ENCODE data around the gene TUBB1.
"Not testable (repeated sequence)": the region's sequence is repeated elsewhere in the genome, so short reads cannot be mapped to it uniquely, and the experiment has no call there.

Gene TUBB1

DNA sequence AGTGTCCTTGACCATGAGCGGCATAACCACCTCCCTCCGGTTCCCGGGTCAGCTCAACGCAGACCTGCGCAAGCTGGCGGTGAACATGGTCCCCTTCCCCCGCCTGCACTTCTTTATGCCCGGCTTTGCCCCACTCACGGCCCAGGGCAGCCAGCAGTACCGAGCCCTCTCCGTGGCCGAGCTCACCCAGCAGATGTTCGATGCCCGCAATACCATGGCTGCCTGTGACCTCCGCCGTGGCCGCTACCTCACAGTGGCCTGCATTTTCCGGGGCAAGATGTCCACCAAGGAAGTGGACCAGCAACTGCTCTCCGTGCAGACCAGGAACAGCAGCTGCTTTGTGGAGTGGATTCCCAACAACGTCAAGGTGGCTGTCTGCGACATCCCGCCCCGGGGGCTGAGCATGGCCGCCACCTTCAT is 4.9 kb downstream of the TUBB1 start:
- no peak for DNase-seq

DNA sequence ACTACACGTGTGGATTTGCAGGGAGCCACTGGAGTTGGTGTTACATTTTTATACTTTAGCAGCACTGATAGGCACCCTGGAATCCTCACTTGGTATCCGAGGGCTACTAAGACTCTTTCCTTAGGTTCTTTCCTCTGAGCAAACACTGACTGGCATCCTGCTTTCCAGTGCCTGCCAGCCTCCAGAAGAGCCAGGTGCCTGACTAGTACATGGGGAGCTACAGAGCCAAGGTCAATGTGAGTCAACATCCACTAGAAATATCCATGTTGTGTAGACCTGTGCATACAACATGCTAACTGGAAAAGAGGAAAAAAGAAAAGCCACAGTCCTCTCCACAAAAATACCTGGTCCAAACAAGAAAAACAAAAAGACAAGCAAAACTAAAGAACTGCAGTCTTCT is 5.9 kb downstream of the TUBB1 start:
- DNase-seq, result no peak

DNA sequence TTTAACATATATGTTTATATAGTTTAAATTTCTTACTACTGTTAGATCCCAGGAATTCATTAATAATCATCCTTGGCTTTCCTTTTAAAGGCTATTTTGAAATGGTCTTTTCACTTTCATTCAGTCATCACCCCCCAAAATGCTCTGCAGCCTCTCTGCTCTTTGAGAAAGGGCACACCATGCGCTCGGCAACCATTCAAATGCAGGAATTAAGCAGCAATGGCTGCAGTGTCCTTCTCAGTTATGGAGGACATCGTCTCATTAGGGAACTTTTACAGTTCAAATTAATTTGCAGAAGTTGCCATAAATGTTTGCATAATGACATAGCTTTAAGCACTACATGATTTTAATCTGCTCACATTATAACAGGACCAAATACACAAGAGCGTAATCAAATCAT is 6.3 kb downstream of the TUBB1 start:
- DNase-seq, result no peak

DNA sequence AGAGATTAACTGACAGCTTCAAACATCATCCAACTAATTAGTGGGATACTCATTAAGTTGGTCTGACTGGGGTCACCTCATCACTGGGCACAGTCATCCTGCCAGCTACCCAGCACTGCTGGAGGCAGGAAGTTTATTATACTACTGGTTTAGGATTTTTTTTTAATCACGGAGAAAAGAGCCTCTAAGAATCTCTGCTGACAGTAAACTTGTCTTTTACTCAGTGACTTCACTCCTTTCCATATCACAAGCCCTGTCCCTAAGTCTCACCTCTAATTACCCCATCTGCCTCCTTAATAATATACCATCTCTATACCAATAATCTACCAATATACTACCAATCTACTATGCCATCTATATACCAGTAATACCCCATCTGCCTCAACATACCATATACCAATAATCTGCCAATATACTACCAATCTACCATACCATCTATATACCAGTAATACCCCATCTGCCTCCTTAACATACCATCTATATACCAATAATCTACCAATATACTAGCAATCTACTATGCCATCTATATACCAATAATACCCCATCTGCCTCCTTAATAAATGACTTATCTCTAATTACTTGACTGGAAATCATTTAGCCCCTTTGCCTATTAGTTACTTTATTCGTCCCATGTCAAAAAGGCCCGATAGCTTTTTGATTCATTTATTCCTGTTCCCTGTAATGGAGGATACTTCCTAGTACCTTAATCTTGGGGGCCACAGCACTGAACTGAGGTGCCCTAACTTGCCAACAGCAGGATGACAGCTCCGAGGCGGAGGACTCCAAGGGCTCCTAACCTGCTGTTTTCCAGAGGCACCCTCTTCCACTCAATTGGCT is 7.9 kb downstream of the TUBB1 start:
- no peak for DNase-seq

DNA sequence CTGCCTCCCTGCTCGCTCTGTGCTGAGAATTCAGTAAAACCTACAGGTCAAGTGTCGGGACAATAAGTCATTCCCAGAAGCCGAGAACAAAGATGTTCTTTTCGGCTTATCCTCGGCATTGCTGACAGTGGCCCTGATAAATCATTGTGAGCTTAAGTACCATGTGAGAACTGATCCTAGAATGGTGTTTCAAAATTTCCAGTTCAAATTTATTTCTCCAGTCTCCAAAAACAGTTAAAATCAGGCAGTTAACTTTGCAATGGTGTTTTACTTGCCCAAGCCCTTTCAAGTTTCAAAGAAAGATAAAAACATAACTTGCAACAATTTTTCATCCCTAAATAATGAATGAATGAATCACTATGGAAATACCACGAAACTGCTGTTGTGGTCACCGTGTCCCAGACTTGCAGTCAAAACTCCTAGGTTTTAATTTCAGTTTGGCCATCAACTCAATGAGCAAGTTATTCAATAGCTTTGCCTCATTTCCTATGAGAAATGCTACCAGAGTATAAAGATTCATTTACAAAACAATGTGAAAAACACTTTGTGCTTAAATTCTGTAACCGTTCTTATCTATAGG is 8.6 kb downstream of the TUBB1 start:
- DNase-seq, result no peak

DNA sequence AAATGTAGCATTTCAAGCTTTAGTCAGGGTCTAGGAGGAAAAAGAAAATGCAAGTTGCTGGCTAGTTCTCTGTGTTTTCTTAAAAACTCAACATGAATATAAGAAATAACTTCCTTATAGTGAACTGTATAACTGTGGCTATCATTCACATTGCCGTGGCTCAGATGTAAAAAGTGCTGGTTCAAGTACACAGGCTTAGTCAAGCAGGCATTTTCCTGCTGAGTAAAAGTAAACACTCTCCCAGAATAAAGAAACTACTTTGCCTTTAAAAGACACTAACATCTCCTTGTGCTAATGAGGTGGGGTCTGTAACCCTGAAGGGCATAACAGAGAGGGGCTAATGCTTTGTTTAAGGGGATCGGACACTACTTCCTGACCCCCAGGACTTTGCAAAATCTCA is 9.6 kb downstream of the TUBB1 start:
- DNase-seq, result no peak

DNA sequence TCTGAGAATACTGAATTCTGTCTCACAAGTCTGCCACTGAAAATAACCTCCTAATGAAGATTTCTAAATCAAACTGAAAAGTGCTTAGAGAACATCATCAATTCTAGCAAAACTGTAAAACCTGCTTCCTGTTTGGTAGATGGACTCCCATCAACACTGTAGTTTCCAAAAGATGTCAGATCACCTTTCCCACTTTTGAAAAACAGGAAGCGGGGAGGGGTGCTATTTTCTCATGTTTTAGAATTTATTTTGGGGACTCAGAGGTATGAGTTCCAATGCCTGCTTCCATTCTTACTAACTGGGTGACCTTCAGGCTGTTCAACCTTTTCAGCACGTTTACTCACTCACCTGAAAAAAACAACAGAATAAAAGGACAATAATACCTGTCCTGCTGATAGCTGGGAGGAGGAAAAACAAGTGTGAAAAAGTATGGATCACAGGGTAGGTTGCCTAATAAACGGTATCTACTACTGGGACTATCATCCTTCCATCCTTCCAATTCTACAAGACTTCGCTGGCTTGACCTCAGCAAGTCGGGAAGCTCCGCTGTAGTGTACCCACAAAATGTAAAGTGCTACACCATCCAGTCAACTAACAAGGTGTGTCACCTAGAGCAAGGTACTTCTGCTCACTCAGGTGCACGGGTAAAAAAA is 11.8 kb downstream of the TUBB1 start:
- no peak for DNase-seq

DNA sequence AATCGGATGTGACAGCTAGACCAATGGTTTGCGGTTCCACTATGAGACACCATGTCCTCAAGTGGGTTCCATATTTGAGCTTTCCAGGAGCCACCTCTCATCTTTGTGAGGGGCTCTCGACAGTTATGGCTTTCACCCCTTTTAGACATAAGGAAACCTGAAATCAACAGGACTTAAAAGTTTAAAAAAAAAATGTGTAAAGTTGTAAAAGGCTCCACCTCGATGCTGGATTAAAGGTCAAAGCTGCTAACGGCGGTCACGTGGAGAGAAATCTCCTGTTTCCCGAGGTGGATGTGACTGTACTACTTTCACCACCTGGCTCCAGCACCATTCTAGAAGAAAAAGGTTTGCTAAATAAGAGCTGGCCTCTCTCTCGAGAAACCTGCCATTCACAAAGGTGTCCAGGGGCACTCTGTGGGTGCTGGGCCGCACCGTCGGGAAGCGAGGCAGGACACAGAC is 12.4 kb downstream of the TUBB1 start:
- no peak for DNase-seq

DNA sequence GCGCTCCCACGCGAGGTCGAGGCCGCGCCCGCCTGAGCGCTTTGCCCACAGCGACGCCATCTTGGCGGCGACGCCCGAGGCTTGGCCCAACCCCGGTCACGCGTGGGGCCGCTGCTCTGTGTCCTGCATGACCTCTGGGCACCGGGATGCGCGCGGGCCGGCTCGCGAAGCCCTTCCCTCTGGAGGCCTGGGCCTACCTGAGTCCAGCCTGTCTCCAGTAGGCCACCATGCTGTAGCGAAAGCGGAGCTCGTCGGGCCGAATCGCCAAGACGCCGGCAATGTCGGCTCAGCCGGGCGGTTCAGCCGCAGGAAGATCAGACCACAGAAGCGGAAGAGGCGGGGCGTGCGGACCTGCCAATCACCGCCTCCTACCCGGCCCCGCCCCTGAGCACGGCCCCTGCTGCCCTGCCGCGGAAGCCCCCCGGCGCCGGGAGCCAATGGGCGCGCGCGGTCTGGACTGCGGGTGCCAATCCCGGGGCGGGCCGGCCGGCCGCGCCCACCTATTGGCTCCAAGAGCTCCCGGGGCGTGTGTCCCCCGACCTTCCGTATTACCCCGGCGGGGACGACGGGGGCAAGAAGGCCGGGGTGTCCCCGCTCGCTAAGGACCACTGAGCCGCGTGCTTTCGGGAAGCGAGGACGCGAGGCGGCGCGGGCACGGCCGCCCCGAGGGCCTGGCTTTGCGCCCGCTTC is 12.9 kb downstream of the TUBB1 start, which contains the start of gene ATP5F1E:
Gene ATP5F1E, minus strand, starts transcription at position 313 of the 690 bp plus-strand sequence. Its CDS starts 84 bp downstream, at position 229.
- DNase-seq, result peak; percentile 88

DNA sequence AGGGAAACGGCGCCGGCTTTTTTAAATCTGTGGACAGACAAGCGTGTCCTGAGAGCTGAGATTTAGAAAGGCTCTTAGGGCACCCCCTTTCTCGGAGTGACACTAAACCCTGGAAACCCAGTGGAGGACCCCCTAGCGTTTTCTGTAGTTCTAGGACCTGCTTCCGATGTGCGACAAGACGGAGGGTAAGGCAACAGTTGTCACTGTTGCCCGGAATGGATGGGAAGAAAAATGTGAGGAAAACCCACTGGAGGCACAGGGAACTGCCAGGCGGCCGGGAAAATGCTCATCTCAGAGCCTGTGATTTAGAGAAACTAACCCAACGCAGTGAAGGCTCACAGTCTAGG is 13.5 kb downstream of the TUBB1 start:
- DNase-seq, result no peak

DNA sequence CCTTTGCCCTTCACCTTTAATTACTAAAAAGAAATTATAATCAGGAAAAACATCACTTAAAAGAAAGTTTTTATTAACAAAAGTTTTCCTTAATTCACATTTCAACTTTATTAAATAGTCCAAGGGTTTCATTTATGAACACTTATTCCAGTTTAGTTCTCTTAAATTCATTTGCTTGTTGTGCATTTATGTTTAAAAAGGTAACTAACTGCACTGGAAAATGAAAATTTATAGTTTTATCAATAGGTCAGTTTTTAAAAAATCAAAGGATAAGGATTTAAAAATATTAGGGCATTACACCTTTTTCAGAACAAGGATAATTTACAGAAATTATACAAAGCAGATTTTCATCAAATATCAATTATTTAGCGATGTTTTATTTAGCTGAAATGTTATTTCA is 13.9 kb downstream of the TUBB1 start:
- DNase-seq, result no peak

DNA sequence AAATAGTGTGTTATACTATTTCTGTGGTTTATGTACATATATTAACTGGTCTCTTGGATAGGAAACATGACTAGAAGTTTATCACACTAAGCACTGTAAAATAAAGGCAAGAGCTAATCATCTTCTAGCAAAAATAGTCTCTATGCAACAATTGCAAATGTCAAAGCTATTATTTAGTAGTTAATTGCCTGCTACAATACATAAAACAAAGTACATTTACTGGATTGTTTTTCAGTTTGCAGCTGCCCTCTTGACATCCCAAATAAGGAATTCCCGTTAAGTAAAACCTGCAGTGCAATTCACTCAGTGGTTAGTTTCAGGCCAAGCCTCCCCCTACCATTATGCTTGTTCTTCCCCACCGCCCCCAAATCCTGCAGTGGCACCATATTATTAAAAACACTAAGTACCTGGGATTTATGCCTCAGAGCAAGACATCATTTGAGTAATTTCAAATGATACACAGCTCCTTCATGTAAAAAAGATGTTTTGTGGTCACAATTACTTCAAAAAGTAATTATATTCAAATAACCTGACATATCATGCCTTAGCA is 14.5 kb downstream of the TUBB1 start:
- DNase-seq, result no peak

DNA sequence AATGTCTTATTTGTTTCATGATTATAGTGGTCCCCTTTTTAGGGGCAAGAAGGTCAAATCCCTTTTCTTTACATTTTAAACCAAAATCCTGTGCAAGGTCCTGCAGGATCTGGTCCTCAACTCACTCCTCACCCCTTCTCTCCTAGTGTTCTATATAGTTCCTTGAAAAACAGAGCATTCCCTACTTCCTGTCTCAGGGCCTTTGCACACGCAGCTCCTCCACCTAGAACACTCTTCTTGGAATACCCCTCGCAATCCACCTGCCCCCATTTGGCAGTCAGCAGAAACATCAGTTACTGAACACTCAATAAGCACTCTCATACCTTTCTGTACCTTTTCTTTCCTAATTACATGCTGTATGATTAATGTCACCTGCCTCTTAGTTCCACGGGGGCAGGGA is 16.2 kb downstream of the TUBB1 start:
- DNase-seq, result no peak

DNA sequence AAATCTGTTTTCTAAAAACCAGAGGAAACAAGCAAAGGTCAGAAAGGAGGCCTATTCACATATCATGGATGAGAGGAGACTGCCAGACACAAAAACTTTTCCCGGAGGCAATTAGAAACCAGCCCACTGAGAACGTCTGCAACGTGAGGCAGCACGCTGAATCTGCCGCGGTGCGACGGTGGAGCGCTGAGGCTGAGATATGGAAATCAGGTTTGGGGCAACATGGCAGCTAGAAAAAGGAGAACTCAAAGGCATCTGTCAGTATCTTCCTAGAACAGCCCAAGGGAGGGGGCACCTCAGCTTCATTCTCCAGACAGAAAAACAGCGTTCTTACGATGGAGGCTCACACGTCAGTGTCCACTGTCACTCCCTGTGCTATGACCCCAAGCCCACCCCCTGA is 18.2 kb downstream of the TUBB1 start:
- no peak for DNase-seq

DNA sequence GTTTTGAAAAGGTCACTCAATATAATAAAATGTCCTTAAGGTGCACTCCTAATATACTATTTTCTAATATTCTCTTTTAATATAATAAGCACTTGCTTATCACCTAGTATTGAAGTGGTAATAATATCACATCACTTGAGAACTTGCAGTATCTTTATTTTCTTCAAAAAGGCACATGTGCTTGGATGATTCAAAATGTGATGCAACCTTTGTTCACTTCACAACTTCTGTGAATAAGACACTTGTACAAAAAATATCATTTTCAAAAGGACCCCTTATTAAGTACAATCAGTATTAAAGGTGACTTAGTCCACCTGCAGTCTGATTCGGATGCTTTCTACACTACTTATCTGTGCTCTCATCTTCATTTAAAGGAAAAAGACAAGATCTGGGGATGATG is 20.0 kb downstream of the TUBB1 start:
- no peak for DNase-seq

DNA sequence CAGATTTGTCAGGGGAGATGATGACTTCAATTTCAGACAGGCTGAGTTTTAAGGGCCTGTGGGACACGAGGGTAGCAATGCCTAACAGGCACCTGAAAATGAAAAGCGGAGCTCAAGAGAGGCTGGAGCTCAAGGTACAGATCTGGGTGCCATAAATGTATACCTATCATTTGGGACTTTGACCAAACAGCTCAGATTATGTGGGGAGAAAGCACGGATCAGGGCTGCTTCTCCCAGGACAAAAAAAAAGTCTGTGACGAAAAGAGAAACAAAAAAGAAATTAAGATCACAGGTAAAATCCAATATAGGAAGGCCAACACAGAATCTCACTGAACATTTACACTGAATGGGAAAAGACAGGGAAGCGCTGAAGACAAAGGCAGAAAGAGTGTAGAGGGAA is 21.4 kb downstream of the TUBB1 start:
- no peak for DNase-seq

DNA sequence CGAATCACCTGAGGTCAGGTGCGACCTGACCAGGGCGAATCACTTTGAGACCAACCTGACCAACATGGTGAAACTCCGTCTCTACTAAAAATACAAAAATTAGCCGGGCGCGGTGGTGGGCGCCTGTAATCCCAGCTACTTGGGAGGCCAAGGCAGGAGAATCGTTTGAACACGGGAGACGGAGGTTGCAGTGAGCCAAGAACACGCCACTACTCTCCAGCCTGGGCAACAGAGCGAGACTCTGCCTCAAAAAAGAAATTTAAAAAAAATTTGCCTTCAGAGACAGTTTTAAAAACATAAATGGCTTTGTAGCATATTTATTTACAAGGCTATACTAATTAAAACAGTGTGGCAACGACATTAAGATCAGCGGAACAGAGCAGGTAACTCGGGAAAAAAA is 22.3 kb downstream of the TUBB1 start:
- not testable (repeated sequence) for DNase-seq

DNA sequence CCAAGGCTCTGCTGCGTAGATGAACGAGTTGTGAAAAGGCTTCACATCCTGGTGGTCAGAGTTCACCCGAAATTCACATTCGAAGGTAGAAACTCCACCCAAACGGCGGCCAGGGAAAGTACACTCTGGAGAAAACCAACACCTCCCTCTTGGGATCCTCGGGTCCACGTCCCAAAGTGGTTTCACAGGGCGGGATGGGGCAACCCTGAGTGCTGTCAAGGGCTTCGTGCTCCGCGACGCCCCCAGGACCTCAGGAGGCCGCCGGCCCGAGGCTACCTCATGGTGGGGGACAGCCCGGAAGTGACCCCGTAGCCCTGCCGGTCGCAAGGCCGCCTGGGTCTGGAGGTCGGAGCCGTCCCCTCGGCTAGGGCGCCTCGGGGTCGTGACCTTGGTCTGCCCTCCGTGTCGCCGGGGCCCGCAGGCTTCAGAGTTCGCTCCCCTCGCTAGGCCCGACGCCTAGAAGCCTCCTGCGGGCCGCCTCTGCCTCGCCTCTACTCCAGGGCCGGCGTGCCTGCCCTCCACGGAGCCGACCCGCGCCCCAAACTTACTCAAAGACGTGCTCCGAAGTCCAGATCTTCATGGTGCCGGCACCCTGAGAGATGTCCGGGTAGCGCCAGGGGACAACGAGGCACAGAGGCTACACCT is 23.0 kb downstream of the TUBB1 start, which contains the start of gene PRELID3B:
Gene PRELID3B, minus strand, starts transcription at position 636 of the 645 bp plus-strand sequence. Its CDS starts 56 bp downstream, at position 580.
- DNase-seq, result peak; percentile 16

DNA sequence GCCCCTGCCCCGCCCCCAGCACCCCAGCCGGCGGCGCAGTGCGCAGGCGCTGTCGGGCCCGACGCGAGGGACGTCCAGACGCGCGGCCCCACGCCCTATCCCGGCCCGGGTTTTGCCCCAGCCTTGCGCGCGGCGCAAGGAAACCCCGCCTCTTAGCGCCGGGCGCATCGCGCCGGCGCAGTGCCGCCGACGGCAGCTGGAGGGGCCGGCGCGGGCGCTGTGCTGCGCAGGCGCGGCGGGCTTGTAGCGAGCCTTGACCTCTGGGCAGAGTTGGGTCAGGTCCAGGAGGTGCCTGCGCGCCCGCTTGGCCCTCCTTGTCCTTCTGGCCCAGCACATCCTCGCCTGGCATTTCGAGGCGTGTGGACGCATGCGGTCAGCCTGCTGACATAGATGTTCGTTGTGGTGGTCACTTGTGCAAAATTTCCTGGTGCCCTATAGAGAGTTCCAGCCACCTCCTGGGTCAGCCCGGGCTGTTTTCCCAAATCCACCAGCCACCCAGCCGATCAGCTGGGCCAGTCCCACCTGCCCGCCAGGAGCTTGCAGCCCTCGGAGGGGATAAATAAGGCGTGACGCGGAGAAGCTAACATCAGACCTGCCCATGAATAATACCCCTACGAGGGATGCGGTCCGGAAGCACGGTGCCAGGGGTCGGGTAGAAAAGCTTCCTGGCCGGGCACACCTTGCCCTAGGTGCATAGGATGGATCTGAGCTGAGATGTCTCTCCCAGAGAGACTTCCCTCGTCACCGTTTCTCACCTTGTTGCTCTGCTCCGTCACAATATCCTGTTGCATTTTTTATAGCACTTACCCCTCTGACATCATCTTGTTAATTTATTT is 23.8 kb downstream of the TUBB1 start:
- DNase-seq, result peak; percentile 62

DNA sequence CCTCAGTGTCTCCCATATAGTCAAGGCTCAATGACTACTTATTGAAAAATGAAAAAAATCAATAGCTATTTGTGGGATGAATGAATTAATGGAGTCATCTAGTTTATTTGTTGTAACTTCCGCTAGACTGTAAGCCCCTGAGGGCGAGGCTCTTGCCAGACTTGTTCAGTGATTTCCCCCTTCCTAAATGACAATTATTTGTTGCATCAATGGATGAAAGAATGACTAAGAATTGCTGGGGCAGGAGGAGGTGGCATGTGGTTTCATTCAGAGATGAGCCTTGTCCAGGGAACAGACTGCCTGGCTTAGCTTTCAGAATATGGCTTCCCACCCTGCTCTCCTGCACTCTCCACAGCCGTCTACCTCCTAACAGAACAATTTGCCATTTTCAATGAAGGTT is 24.5 kb downstream of the TUBB1 start:
- DNase-seq, result no peak

DNA sequence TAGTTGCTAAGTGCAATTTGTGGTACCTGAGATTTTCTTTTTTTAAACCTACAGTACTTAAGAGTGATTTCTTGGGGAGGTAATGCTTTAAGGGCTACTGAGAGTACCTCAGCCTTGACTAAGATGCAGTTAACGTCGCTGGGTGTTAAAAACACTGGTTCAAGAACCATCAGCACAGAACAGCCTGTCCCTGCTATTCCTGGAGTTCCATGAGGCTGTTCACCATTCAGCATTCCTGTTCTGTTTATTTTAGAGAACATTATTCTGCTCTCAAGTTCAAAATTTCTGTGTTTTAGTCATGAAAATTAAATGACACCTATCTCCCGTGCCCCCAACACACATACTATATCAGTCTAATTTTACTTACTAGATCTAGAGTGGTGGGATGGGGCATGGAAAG is 25.1 kb downstream of the TUBB1 start:
- DNase-seq, result no peak

DNA sequence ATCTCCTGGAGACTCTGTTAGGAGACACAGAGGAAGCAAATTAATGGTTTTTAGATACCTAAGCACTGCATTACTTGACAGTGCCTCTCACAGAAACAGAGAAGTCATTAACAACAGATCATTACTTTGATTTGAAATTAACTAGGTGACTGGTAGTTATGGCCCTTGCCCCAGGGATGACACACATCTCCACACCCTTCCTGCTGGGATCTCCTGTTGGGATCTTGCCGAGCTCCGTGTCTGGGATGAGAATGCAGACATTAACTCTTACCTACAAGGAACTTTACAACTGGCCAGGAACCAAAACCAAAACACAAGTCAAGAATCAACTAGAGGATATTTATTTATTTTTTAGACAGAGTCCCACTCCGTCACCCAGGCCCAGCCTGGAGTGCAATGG is 25.6 kb downstream of the TUBB1 start:
- DNase-seq, result no peak
